ENCODE results near the gene SLC38A6. TPM values are rescaled to one million over a fixed set of nuclear protein-coding genes. Genes with fewer than 3 reads are reported as not detected.

The SLC38A6 gene
- total and polyA plus RNA-seq, 9 of the 15 experiments (the other 6 are each of a cell fraction or from before 2014, with no cell fraction given), result 9.8 to 40.3 (median 17.6) TPM

DNA sequence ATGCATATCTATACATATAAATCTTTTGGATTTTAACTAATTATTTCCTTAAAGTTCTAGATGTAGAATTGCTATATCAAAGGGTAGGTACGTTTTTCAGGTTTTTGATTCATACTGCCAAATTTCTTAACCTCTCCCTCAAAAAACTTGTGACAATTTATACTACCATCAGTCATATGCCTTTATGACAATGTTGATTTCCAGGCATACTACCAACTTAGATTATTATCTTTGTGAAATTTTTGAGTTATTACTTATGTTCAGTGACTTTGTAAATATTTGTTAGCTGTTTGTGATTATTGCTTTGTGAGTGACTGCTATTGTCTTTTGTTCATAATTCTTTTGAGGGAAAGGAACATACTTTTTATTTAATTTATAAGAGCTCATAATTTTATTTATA is 107.0 kb downstream of the SLC38A6 start:
- Histone ChIP-seq H3K9me3 (replicated peaks; ENCODE audit: control insufficient read depth, insufficient read depth, low read depth, low read length) (no peaks in the 10 kb centered on the region), H3K4me2 (ENCODE audit: insufficient read depth, low read length) (no peak overlapping the region), H3K36me3 (ENCODE audit: control insufficient read depth, insufficient read depth, low read length) (no peaks in the 10 kb centered on the region), H3K9me1 (ENCODE audit: control insufficient read depth, insufficient read depth, low read length) (no peaks in the 10 kb centered on the region), H3K4me3 (no peak overlapping the region), H3K27me3 (ENCODE audit: control insufficient read depth in 2 of 2, insufficient read depth in 2 of 2, low read length in 2 of 2) (no peaks in the 10 kb centered on the region), H3K27ac (ENCODE audit: extremely low read depth, low read depth, low read length) (no peak overlapping the region), H3K9ac (ENCODE audit: insufficient read depth in 1 of 2, low read depth in 2 of 2, low read length in 2 of 2) (no peak overlapping the region), H4K20me1 (replicated peaks; ENCODE audit: control insufficient read depth, insufficient read depth, low read length) (no peaks in the 10 kb centered on the region), H3K4me1 (replicated peaks in 1 of 2; ENCODE audit: control insufficient read depth in 2 of 2, insufficient read depth in 2 of 2, low read length in 2 of 2) (no peaks in the 10 kb centered on the region; a peak in 1 of 5 replicates), H3K79me2 (ENCODE audit: control insufficient read depth, insufficient read depth, low read length) (no peaks in the 10 kb centered on the region), H2AFZ (ENCODE audit: low read depth, low read length) (no peak overlapping the region)
- WGBS (ENCODE audit: insufficient coverage, low coverage, missing lambda C conversion rate), result 37% methylated on average over 1 of the region's 1 CpG
- ChIA-PET CTCF (ENCODE audit: low intra/inter-chr PET ratio) (no interaction called here), POLR2A (interaction anchor here (0.5 kb wide), 1 partner anchor 1336 kb away, joined by 3 read pairs; no protein-coding TSS in a partner anchor)
- in situ Hi-C loops (cut with MboI), result no loop called here
- DNase-seq (ENCODE audit: extremely low read depth in 1 of 4, low spot score in 3 of 4) (no peak), FAIRE-seq (no peak), ATAC-seq (no peak)
- intact Hi-C loops (cut with micrococcal nuclease), result no loop called here
- BruUV-seq (replicated peaks), result no TSS peak
- no peak for TF ChIP-seq GABPA (tag; conservative IDR thresholded peaks at IDR 0.05; ENCODE audit: low read depth)
- TF ChIP-seq HMG20A (CRISPR knock-in tag; conservative IDR thresholded peaks at IDR 0.05), result no peak
- TF ChIP-seq, protein P1, sequence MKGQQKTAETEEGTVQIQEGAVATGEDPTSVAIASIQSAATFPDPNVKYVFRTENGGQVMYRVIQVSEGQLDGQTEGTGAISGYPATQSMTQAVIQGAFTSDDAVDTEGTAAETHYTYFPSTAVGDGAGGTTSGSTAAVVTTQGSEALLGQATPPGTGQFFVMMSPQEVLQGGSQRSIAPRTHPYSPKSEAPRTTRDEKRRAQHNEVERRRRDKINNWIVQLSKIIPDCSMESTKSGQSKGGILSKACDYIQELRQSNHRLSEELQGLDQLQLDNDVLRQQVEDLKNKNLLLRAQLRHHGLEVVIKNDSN (CRISPR knock-in tag; IDR thresholded peaks at IDR 0.05), result no peak
- no peak for TF ChIP-seq MED1 (CRISPR knock-in tag; IDR thresholded peaks at IDR 0.05; ENCODE audit: borderline replicate concordance)
- no peak for TF ChIP-seq MEF2D (tag; conservative IDR thresholded peaks at IDR 0.05; ENCODE audit: low read depth)
- TF ChIP-seq MXI1 (IDR thresholded peaks at IDR 0.05; ENCODE audit: low read depth, low read length), result no peak
- TF ChIP-seq PCBP1 (IDR thresholded peaks at IDR 0.05; ENCODE audit: low read depth, low read length, poor library complexity, severe bottlenecking), result no peak
- TF ChIP-seq BHLHE40 (IDR thresholded peaks at IDR 0.05; ENCODE audit: low read length), result no peak
- no peak for TF ChIP-seq NFE2L1 (tag; IDR thresholded peaks at IDR 0.05; ENCODE audit: borderline replicate concordance, low read depth)
- TF ChIP-seq, protein P2, sequence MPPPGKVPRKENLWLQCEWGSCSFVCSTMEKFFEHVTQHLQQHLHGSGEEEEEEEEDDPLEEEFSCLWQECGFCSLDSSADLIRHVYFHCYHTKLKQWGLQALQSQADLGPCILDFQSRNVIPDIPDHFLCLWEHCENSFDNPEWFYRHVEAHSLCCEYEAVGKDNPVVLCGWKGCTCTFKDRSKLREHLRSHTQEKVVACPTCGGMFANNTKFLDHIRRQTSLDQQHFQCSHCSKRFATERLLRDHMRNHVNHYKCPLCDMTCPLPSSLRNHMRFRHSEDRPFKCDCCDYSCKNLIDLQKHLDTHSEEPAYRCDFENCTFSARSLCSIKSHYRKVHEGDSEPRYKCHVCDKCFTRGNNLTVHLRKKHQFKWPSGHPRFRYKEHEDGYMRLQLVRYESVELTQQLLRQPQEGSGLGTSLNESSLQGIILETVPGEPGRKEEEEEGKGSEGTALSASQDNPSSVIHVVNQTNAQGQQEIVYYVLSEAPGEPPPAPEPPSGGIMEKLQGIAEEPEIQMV (tag; conservative IDR thresholded peaks at IDR 0.05; ENCODE audit: low read depth), result no peak
- no peak for TF ChIP-seq ATF4 (CRISPR knock-in tag; IDR thresholded peaks at IDR 0.05)
- no peak for TF ChIP-seq ZNF449 (CRISPR knock-in tag; IDR thresholded peaks at IDR 0.05)
- TF ChIP-seq ZNF398 (CRISPR knock-in tag; IDR thresholded peaks at IDR 0.05), result no peak
- no peak for TF ChIP-seq ZNF239 (CRISPR knock-in tag; IDR thresholded peaks at IDR 0.05)

Data from K562 (cell line).